Breast epithelium (tissue), 3 donors: ENCODE measurements around the gene PDE4C.

Experiments
- CTCF ChIP-seq, 3 donors: fragments of 450-650 bp; IDR thresholded peaks; one replicate each; pipeline ENCODE4 v1.5.1; 2016 to 2017; ENCODE audit warnings: antibody characterized with exemption in 3 of 3, mild to moderate bottlenecking in 3 of 3, moderate library complexity in 3 of 3
- POLR2A ChIP-seq: fragments of 450-650 bp; IDR thresholded peaks from one replicate; pipeline ENCODE4 v1.6.1; 2016; ENCODE audit warnings: antibody characterized with exemption, mild to moderate bottlenecking, moderate library complexity
- POLR2AphosphoS5 ChIP-seq, 3 donors: sonication (generic); formaldehyde crosslinking; IDR thresholded peaks; one replicate each; pipeline ENCODE4 v1.6.1; 2017; ENCODE audit warnings: antibody characterized with exemption in 3 of 3

- no peak for TF ChIP-seq CTCF (IDR thresholded peaks at IDR 0.05)
- no peak for TF ChIP-seq POLR2AphosphoS5 (IDR thresholded peaks at IDR 0.05)
- no peak for TF ChIP-seq POLR2A
These were observed 5.5 kb upstream of the PDE4C start for GRCh38 chr19:18231775-18232174.
